Keratinocyte (primary cell): ENCODE data around the gene GFRA4. TPM values are rescaled to one million over a fixed set of nuclear protein-coding genes. Genes with fewer than 3 reads are reported as not detected.

Experiments
- DNase-seq: peaks from one replicate; pipeline ENCODE4 v3.0.0-alpha.2; 2011; ENCODE audit warnings: low read depth, missing footprints, low spot score
- FAIRE-seq: peaks from 2 replicates; lab custom pipeline; 2011; peaks lifted over from hg19 to GRCh38; lab: Jason Lieb, UNC
- H2AFZ ChIP-seq: 2 replicates; pipeline ENCODE4 v1.6.0; 2012; ENCODE audit warnings: low read length, control low read depth, inconsistent platforms; ENCODE audit not compliant: control insufficient read depth
- H3K27ac ChIP-seq: 2 replicates; pipeline ENCODE4 v1.5.1; 2011; ENCODE audit warnings: low read length; ENCODE audit not compliant: control insufficient read depth, insufficient read depth
- H3K27me3 ChIP-seq: 3 replicates; pipeline ENCODE4 v1.6.0; 2011; ENCODE audit warnings: low read length; ENCODE audit not compliant: control insufficient read depth, insufficient read depth; ENCODE audit errors: extremely low read depth
- H3K36me3 ChIP-seq, 2 experiments: 2 replicates in 1 of 2; 3 replicates in 1 of 2; pipeline ENCODE4 v1.5.1; 2011; ENCODE audit warnings: low read length in 2 of 2, mild to moderate bottlenecking in 1 of 2; ENCODE audit not compliant: control insufficient read depth in 2 of 2, insufficient read depth in 2 of 2; ENCODE audit errors: extremely low read depth in 1 of 2
- H3K4me1 ChIP-seq: 3 replicates; pipeline ENCODE4 v1.5.1; 2011; ENCODE audit warnings: low read length; ENCODE audit not compliant: control insufficient read depth, insufficient read depth; ENCODE audit errors: extremely low read depth
- H3K4me2 ChIP-seq: 3 replicates; pipeline ENCODE4 v1.6.0; 2011; ENCODE audit warnings: low read depth, low read length; ENCODE audit not compliant: control insufficient read depth, insufficient read depth; ENCODE audit errors: extremely low read depth
- H3K4me3 ChIP-seq, 3 experiments: fragments of 200-600 bp in 1 of 3; sonication (generic) in 1 of 3; 2 replicates in 2 of 3; 3 replicates in 1 of 3; pipeline ENCODE4 v1.5.1; 2011 to 2016; ENCODE audit warnings: low read length in 3 of 3, mild to moderate bottlenecking in 3 of 3, control low read depth in 2 of 3, inconsistent platforms in 1 of 3, low read depth in 1 of 3, mixed read lengths in 1 of 3, mixed run types in 1 of 3, moderate library complexity in 1 of 3; ENCODE audit not compliant: control insufficient read depth in 2 of 3, insufficient read depth in 2 of 3; ENCODE audit errors: extremely low read depth in 1 of 3
- H3K79me2 ChIP-seq: 2 replicates; pipeline ENCODE4 v1.6.0; 2012; ENCODE audit warnings: low read length; ENCODE audit not compliant: control insufficient read depth, insufficient read depth
- H3K9ac ChIP-seq: 3 replicates; pipeline ENCODE4 v1.6.0; 2011; ENCODE audit warnings: low read length; ENCODE audit not compliant: control insufficient read depth, insufficient read depth; ENCODE audit errors: extremely low read depth
- H3K9me1 ChIP-seq: 3 replicates; pipeline ENCODE4 v1.6.0; 2011; ENCODE audit warnings: low read length; ENCODE audit not compliant: control insufficient read depth, insufficient read depth; ENCODE audit errors: extremely low read depth
- H3K9me3 ChIP-seq: 2 replicates; pipeline ENCODE4 v1.5.1; 2012; ENCODE audit warnings: low read depth, low read length; ENCODE audit not compliant: control insufficient read depth
- H4K20me1 ChIP-seq: 3 replicates; pipeline ENCODE4 v1.6.0; 2011; ENCODE audit warnings: low read length; ENCODE audit not compliant: control insufficient read depth, insufficient read depth; ENCODE audit errors: extremely low read depth
- EZH2 ChIP-seq: IDR thresholded peaks from one replicate; pipeline ENCODE4 v1.6.1; 2012; ENCODE audit warnings: inconsistent platforms, mild to moderate bottlenecking, low read length, moderate library complexity
- dilution Hi-C: fragments of 300-500 bp; cut with MboI; formaldehyde crosslinking; loops from one replicate; pipeline ENCODE4 v1.7.0; 2020; ENCODE audit warnings: low sequenced_read_pairs; ENCODE audit not compliant: extremely low pct_ligation_motif_present
- polyA plus RNA-seq, 5 experiments: library from polyadenylated mRNA; depleted of rRNA in 3 of 5; stranded (reverse) in 3 of 5; stranded (forward) in 1 of 5; unstranded in 1 of 5; fragments of >200 nt; gene quantifications; 1 replicate in 1 of 5; 2 replicates in 3 of 5; 3 replicates in 1 of 5; pipeline versions ENCODE4 v1.2.1 to v1.2.3, GENCODE V29; 2011 to 2012; ENCODE audit warnings: missing spikeins in 2 of 5, low read depth in 1 of 5, low replicate concordance in 1 of 5
- TF ChIP-seq, protein P1 (sequence below), 3 experiments: IDR thresholded peaks in 1 of 3; conservative IDR thresholded peaks in 1 of 3; optimal IDR thresholded peaks in 1 of 3; 2 replicates in 2 of 3; 3 replicates in 1 of 3; pipeline versions ENCODE3 to v1.5.1; 2011; ENCODE audit warnings: low read length in 3 of 3, mild to moderate bottlenecking in 3 of 3, moderate library complexity in 2 of 3, control low read depth in 1 of 3, inconsistent platforms in 1 of 3; ENCODE audit not compliant: insufficient read depth in 2 of 3; ENCODE audit errors: extremely low read depth in 1 of 3

GFRA4 gene
- polyA plus RNA-seq, 1 donor (not counting 4 experiments of a cell fraction or from before 2014, with no cell fraction given): not detected

GRCh38 chr20:3661814-3662665 is 1.2 kb downstream of the GFRA4 start:
- dilution Hi-C loops: no loop called here
- no peak for TF ChIP-seq EZH2
- TF ChIP-seq, protein P1, sequence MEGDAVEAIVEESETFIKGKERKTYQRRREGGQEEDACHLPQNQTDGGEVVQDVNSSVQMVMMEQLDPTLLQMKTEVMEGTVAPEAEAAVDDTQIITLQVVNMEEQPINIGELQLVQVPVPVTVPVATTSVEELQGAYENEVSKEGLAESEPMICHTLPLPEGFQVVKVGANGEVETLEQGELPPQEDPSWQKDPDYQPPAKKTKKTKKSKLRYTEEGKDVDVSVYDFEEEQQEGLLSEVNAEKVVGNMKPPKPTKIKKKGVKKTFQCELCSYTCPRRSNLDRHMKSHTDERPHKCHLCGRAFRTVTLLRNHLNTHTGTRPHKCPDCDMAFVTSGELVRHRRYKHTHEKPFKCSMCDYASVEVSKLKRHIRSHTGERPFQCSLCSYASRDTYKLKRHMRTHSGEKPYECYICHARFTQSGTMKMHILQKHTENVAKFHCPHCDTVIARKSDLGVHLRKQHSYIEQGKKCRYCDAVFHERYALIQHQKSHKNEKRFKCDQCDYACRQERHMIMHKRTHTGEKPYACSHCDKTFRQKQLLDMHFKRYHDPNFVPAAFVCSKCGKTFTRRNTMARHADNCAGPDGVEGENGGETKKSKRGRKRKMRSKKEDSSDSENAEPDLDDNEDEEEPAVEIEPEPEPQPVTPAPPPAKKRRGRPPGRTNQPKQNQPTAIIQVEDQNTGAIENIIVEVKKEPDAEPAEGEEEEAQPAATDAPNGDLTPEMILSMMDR (optimal IDR thresholded peaks at IDR 0.05 in 1 of 3, IDR thresholded peaks at IDR 0.05 in 1 of 3, conservative IDR thresholded peaks at IDR 0.05 in 1 of 3; ENCODE audit: extremely low read depth in 1 of 3, insufficient read depth in 2 of 3, low read length in 3 of 3): no peak
- FAIRE-seq (no peak), DNase-seq (no peak)
- Histone ChIP-seq H3K4me3 (no peak overlapping the region), H3K36me3 (no peaks in the 10 kb centered on the region), H3K9me1 (no peaks in the 10 kb centered on the region), H3K4me1 (no peaks in the 10 kb centered on the region), H3K79me2 (no peaks in the 10 kb centered on the region), H4K20me1 (no peaks in the 10 kb centered on the region), H2AFZ (no peak overlapping the region), H3K4me2 (no peak overlapping the region), H3K9me3 (no peaks in the 10 kb centered on the region), H3K9ac (no peak overlapping the region), H3K27me3 (peaks cover 62% of the 10 kb centered on the region), H3K27ac (no peak overlapping the region)

- Histone ChIP-seq H3K27ac (no peak overlapping the region), H3K36me3 (no peaks in the 10 kb centered on the region), H3K9me3 (no peaks in the 10 kb centered on the region), H3K9ac (no peak overlapping the region), H3K4me3 (no peak overlapping the region), H3K27me3 (peaks cover 65% of the 10 kb centered on the region), H3K9me1 (no peaks in the 10 kb centered on the region), H4K20me1 (no peaks in the 10 kb centered on the region), H3K4me2 (no peak overlapping the region), H3K79me2 (no peaks in the 10 kb centered on the region), H2AFZ (no peak overlapping the region), H3K4me1 (no peaks in the 10 kb centered on the region)
- dilution Hi-C loops: no loop called here
- no peak for DNase-seq
- TF ChIP-seq EZH2: peak; percentile 91
- TF ChIP-seq, protein P1 (optimal IDR thresholded peaks at IDR 0.05 in 1 of 3, IDR thresholded peaks at IDR 0.05 in 1 of 3, conservative IDR thresholded peaks at IDR 0.05 in 1 of 3; ENCODE audit: extremely low read depth in 1 of 3, insufficient read depth in 2 of 3, low read length in 3 of 3): no peak
- no peak for FAIRE-seq
Measured at GRCh38 chr20:3661060-3661813, 2.0 kb downstream of the GFRA4 start.
